Keratinocyte (primary cell): Measurements from ENCODE around the gene MTSS2. TPM values are rescaled to one million over a fixed set of nuclear protein-coding genes. Genes with fewer than 3 reads are reported as not detected.

Source experiments
- DNase-seq: peaks from one replicate; pipeline ENCODE4 v3.0.0-alpha.2; 2011; ENCODE audit warnings: low read depth, missing footprints, low spot score
- FAIRE-seq: peaks from 2 replicates; lab custom pipeline; 2011; peaks lifted over from hg19 to GRCh38; lab: Jason Lieb, UNC
- H2AFZ ChIP-seq: 2 replicates; pipeline ENCODE4 v1.6.0; 2012; ENCODE audit warnings: low read length, control low read depth, inconsistent platforms; ENCODE audit not compliant: control insufficient read depth
- H3K27ac ChIP-seq: 2 replicates; pipeline ENCODE4 v1.5.1; 2011; ENCODE audit warnings: low read length; ENCODE audit not compliant: control insufficient read depth, insufficient read depth
- H3K27me3 ChIP-seq: 3 replicates; pipeline ENCODE4 v1.6.0; 2011; ENCODE audit warnings: low read length; ENCODE audit not compliant: control insufficient read depth, insufficient read depth; ENCODE audit errors: extremely low read depth
- H3K36me3 ChIP-seq, 2 experiments: 2 replicates in 1 of 2; 3 replicates in 1 of 2; pipeline ENCODE4 v1.5.1; 2011; ENCODE audit warnings: low read length in 2 of 2, mild to moderate bottlenecking in 1 of 2; ENCODE audit not compliant: control insufficient read depth in 2 of 2, insufficient read depth in 2 of 2; ENCODE audit errors: extremely low read depth in 1 of 2
- H3K4me1 ChIP-seq: 3 replicates; pipeline ENCODE4 v1.5.1; 2011; ENCODE audit warnings: low read length; ENCODE audit not compliant: control insufficient read depth, insufficient read depth; ENCODE audit errors: extremely low read depth
- H3K4me2 ChIP-seq: 3 replicates; pipeline ENCODE4 v1.6.0; 2011; ENCODE audit warnings: low read depth, low read length; ENCODE audit not compliant: control insufficient read depth, insufficient read depth; ENCODE audit errors: extremely low read depth
- H3K4me3 ChIP-seq, 3 experiments: fragments of 200-600 bp in 1 of 3; sonication (generic) in 1 of 3; 2 replicates in 2 of 3; 3 replicates in 1 of 3; pipeline ENCODE4 v1.5.1; 2011 to 2016; ENCODE audit warnings: low read length in 3 of 3, mild to moderate bottlenecking in 3 of 3, control low read depth in 2 of 3, inconsistent platforms in 1 of 3, low read depth in 1 of 3, mixed read lengths in 1 of 3, mixed run types in 1 of 3, moderate library complexity in 1 of 3; ENCODE audit not compliant: control insufficient read depth in 2 of 3, insufficient read depth in 2 of 3; ENCODE audit errors: extremely low read depth in 1 of 3
- H3K79me2 ChIP-seq: 2 replicates; pipeline ENCODE4 v1.6.0; 2012; ENCODE audit warnings: low read length; ENCODE audit not compliant: control insufficient read depth, insufficient read depth
- H3K9ac ChIP-seq: 3 replicates; pipeline ENCODE4 v1.6.0; 2011; ENCODE audit warnings: low read length; ENCODE audit not compliant: control insufficient read depth, insufficient read depth; ENCODE audit errors: extremely low read depth
- H3K9me1 ChIP-seq: 3 replicates; pipeline ENCODE4 v1.6.0; 2011; ENCODE audit warnings: low read length; ENCODE audit not compliant: control insufficient read depth, insufficient read depth; ENCODE audit errors: extremely low read depth
- H3K9me3 ChIP-seq: 2 replicates; pipeline ENCODE4 v1.5.1; 2012; ENCODE audit warnings: low read depth, low read length; ENCODE audit not compliant: control insufficient read depth
- H4K20me1 ChIP-seq: 3 replicates; pipeline ENCODE4 v1.6.0; 2011; ENCODE audit warnings: low read length; ENCODE audit not compliant: control insufficient read depth, insufficient read depth; ENCODE audit errors: extremely low read depth
- CTCF ChIP-seq, 3 experiments: IDR thresholded peaks in 1 of 3; conservative IDR thresholded peaks in 1 of 3; optimal IDR thresholded peaks in 1 of 3; 2 replicates in 2 of 3; 3 replicates in 1 of 3; pipeline versions ENCODE3 to v1.5.1; 2011; ENCODE audit warnings: low read length in 3 of 3, mild to moderate bottlenecking in 3 of 3, moderate library complexity in 2 of 3, control low read depth in 1 of 3, inconsistent platforms in 1 of 3; ENCODE audit not compliant: insufficient read depth in 2 of 3; ENCODE audit errors: extremely low read depth in 1 of 3
- EZH2 ChIP-seq: IDR thresholded peaks from one replicate; pipeline ENCODE4 v1.6.1; 2012; ENCODE audit warnings: inconsistent platforms, mild to moderate bottlenecking, low read length, moderate library complexity
- dilution Hi-C: fragments of 300-500 bp; cut with MboI; formaldehyde crosslinking; loops from one replicate; pipeline ENCODE4 v1.7.0; 2020; ENCODE audit warnings: low sequenced_read_pairs; ENCODE audit not compliant: extremely low pct_ligation_motif_present
- polyA plus RNA-seq, 5 experiments: library from polyadenylated mRNA; depleted of rRNA in 3 of 5; stranded (reverse) in 3 of 5; stranded (forward) in 1 of 5; unstranded in 1 of 5; fragments of >200 nt; gene quantifications; 1 replicate in 1 of 5; 2 replicates in 3 of 5; 3 replicates in 1 of 5; pipeline versions ENCODE4 v1.2.1 to v1.2.3, GENCODE V29; 2011 to 2012; ENCODE audit warnings: missing spikeins in 2 of 5, low read depth in 1 of 5, low replicate concordance in 1 of 5

MTSS2 gene
- polyA plus RNA-seq, 1 donor (not counting 4 experiments of a cell fraction or from before 2014, with no cell fraction given) = 13.3 TPM

- peaks cover 65% of the 10 kb centered on the region for H3K4me1 ChIP-seq
- H3K79me2 ChIP-seq = no peaks in the 10 kb centered on the region
- H3K36me3 ChIP-seq = peaks cover 1 to 4% of the 10 kb centered on the region in 2 experiments
- no peak overlapping the region for H3K4me2 ChIP-seq
- no peaks in the 10 kb centered on the region for H4K20me1 ChIP-seq
- no peaks in the 10 kb centered on the region for H3K9me1 ChIP-seq
- no peaks in the 10 kb centered on the region for H3K27me3 ChIP-seq
- no peak overlapping the region for H3K4me3 ChIP-seq
- no peaks in the 10 kb centered on the region for H3K9me3 ChIP-seq
- dilution Hi-C loops = no loop called here
- H3K27ac ChIP-seq = no peak overlapping the region
- no peak for TF ChIP-seq EZH2
- TF ChIP-seq CTCF (optimal IDR thresholded peaks at IDR 0.05 in 1 of 3, IDR thresholded peaks at IDR 0.05 in 1 of 3, conservative IDR thresholded peaks at IDR 0.05 in 1 of 3; ENCODE audit: extremely low read depth in 1 of 3, insufficient read depth in 2 of 3, low read length in 3 of 3) = no peak
- no peak overlapping the region for H2AFZ ChIP-seq
- no peak overlapping the region for H3K9ac ChIP-seq
- no peak for FAIRE-seq
- DNase-seq = no peak
Observed at GRCh38 chr16:70701596-70701995, 15.7 kb upstream of the MTSS2 start.

- Histone ChIP-seq H3K4me3 (no peak overlapping the region), H3K36me3 (peaks cover 1 to 4% of the 10 kb centered on the region in 2 experiments), H3K9me3 (no peaks in the 10 kb centered on the region), H4K20me1 (no peaks in the 10 kb centered on the region), H3K9ac (no peak overlapping the region), H3K4me1 (peaks cover 64% of the 10 kb centered on the region), H2AFZ (no peak overlapping the region), H3K79me2 (no peaks in the 10 kb centered on the region), H3K27me3 (no peaks in the 10 kb centered on the region), H3K4me2 (no peak overlapping the region), H3K27ac (no peak overlapping the region), H3K9me1 (no peaks in the 10 kb centered on the region)
- FAIRE-seq = peak; percentile 36
- dilution Hi-C loops = no loop called here
- TF ChIP-seq EZH2 (no peak), CTCF (optimal IDR thresholded peaks at IDR 0.05 in 1 of 3, IDR thresholded peaks at IDR 0.05 in 1 of 3, conservative IDR thresholded peaks at IDR 0.05 in 1 of 3; ENCODE audit: extremely low read depth in 1 of 3, insufficient read depth in 2 of 3, low read length in 3 of 3) (peak in 1 of 3 experiments; percentile 12)
- DNase-seq = no peak
Observed at GRCh38 chr16:70701036-70701435, 15.2 kb upstream of the MTSS2 start.
